NCI-H82 (cell line): ENCODE results near the gene ZDHHC6.
"Not testable (repeated sequence)": the region's sequence is repeated elsewhere in the genome, so short reads cannot be mapped to it uniquely, and the experiment has no call there.

Source experiments
- DNase-seq: peaks from one replicate; lab custom pipeline; 2025; lab: John Stamatoyannopoulos, UW

Gene ZDHHC6

GRCh38 chr10:112389271-112389822 is 57.4 kb downstream of the ZDHHC6 start:
- DNase-seq = no peak

- DNase-seq = no peak
Measured at GRCh38 chr10:112388548-112388947, 58.2 kb downstream of the ZDHHC6 start.

GRCh38 chr10:112388056-112388455 is 58.7 kb downstream of the ZDHHC6 start:
- DNase-seq = not testable (repeated sequence)

GRCh38 chr10:112385201-112385600 is 61.5 kb downstream of the ZDHHC6 start:
- no peak for DNase-seq

- DNase-seq = no peak
Measured at GRCh38 chr10:112384141-112384540, 62.6 kb downstream of the ZDHHC6 start.

GRCh38 chr10:112383325-112383724 is 63.4 kb downstream of the ZDHHC6 start:
- no peak for DNase-seq

- no peak for DNase-seq
Measured at GRCh38 chr10:112382515-112383235, 64.0 kb downstream of the ZDHHC6 start.
